GM12878 (cell line): ENCODE results near the gene SLC30A4. TPM values are rescaled to one million over a fixed set of nuclear protein-coding genes. Genes with fewer than 3 reads are reported as not detected.

Source experiments
- ATAC-seq: fragments of 200-7000 bp; cut with Tn5 transposase; 3 replicates; pipeline ENCODE4 v1.9.1; 2020; ENCODE audit warnings: mild to moderate bottlenecking, moderate library complexity
- BruUV-seq: library from RNA; stranded (reverse); fragments of 400-500 nt; replicated peaks from 2 replicates; lab custom pipeline; 2021; lab: Mats Ljungman, UMichigan
- CTCF ChIA-PET: fragments of 300-600 bp; sonication (Branson Sonifier 250); formaldehyde crosslinking; extraction: SDS; loops from one replicate; lab custom pipeline; 2021; ENCODE audit warnings: inconsistent platforms; lab: Yijun Ruan, JAX
- POLR2A ChIA-PET: fragments of 350-600 bp; formaldehyde crosslinking; extraction: SDS; loops from one replicate; lab custom pipeline; 2021; ENCODE audit warnings: inconsistent platforms; lab: Charles Lee
- RAD21 ChIA-PET: fragments of 300-600 bp; sonication (Branson Sonifier 250); formaldehyde crosslinking; loops from one replicate; lab custom pipeline; 2023; ENCODE audit warnings: antibody characterized with exemption; ENCODE audit not compliant: unreplicated experiment; lab: Charles Lee
- SMC1A ChIA-PET: fragments of 300-600 bp; sonication (Branson Sonifier 250); formaldehyde crosslinking; loops from one replicate; lab custom pipeline; 2023; ENCODE audit not compliant: unreplicated experiment, uncharacterized antibody; lab: Charles Lee
- DNase-seq: peaks from one replicate; pipeline ENCODE4 v3.0.0-alpha.2; 2011; ENCODE audit warnings: low read depth, low spot score
- FAIRE-seq: peaks from 3 replicates; lab custom pipeline; 2011; peaks lifted over from hg19 to GRCh38; lab: Jason Lieb, UNC
- H2AFZ ChIP-seq: 2 replicates; pipeline ENCODE4 v1.6.0; 2011; ENCODE audit warnings: low read depth, low read length, control low read depth; ENCODE audit not compliant: control insufficient read depth
- H3K27ac ChIP-seq: 2 replicates; pipeline ENCODE4 v1.5.1; 2011; ENCODE audit warnings: control low read depth; ENCODE audit not compliant: control insufficient read depth, insufficient read depth
- H3K27me3 ChIP-seq, 2 experiments: replicated peaks in 1 of 2; 2 replicates each; pipeline versions ENCODE4 v1.6.0 to v1.6.1; 2011; ENCODE audit warnings: low read length in 1 of 2; ENCODE audit not compliant: control insufficient read depth in 2 of 2, insufficient read depth in 2 of 2
- H3K36me3 ChIP-seq, 2 experiments: 2 replicates each; pipeline ENCODE4 v1.5.1; 2011; ENCODE audit warnings: low read length in 1 of 2; ENCODE audit not compliant: control insufficient read depth in 2 of 2, insufficient read depth in 2 of 2
- H3K4me1 ChIP-seq: 2 replicates; pipeline ENCODE4 v1.6.1; 2011; ENCODE audit warnings: mild to moderate bottlenecking, low read length, moderate library complexity, mixed read lengths; ENCODE audit not compliant: control insufficient read depth, insufficient read depth
- H3K4me2 ChIP-seq: 2 replicates; pipeline ENCODE4 v1.6.0; 2011; ENCODE audit warnings: control low read depth; ENCODE audit not compliant: control insufficient read depth, insufficient read depth
- H3K4me3 ChIP-seq: fragments of 200-600 bp; sonication (generic); 2 replicates; pipeline ENCODE4 v1.5.1; 2016
- H3K79me2 ChIP-seq: 2 replicates; pipeline ENCODE4 v1.6.0; 2011; ENCODE audit warnings: low read length; ENCODE audit not compliant: control insufficient read depth, insufficient read depth
- H3K9ac ChIP-seq: 2 replicates; pipeline ENCODE4 v1.8.0; 2011; ENCODE audit warnings: low read length, control low read depth, mixed read lengths; ENCODE audit not compliant: control insufficient read depth, insufficient read depth
- H3K9me3 ChIP-seq: replicated peaks from 3 replicates; pipeline ENCODE4 v1.5.1; 2011; ENCODE audit warnings: mild to moderate bottlenecking, low read length; ENCODE audit not compliant: control insufficient read depth, insufficient read depth
- H4K20me1 ChIP-seq: 2 replicates; pipeline ENCODE4 v1.6.0; 2011; ENCODE audit not compliant: control insufficient read depth, insufficient read depth
- ETV6 ChIP-seq, 2 experiments: fragments of 450-650 bp in 1 of 2; IDR thresholded peaks in 1 of 2; conservative IDR thresholded peaks in 1 of 2; 2 replicates each; pipeline ENCODE4 v1.6.1; 2014; ENCODE audit warnings: antibody characterized with exemption in 1 of 2, borderline replicate concordance in 1 of 2, low read depth in 1 of 2, mild to moderate bottlenecking in 1 of 2, moderate library complexity in 1 of 2
- IRF4 ChIP-seq: IDR thresholded peaks from 2 replicates; pipeline ENCODE4 v1.6.1; 2011; ENCODE audit warnings: low read depth, low read length
- NFIC ChIP-seq: IDR thresholded peaks from 2 replicates; pipeline ENCODE4 v1.6.1; 2012; ENCODE audit warnings: low read depth, mild to moderate bottlenecking, inconsistent platforms, low read length, moderate library complexity
- NRF1 ChIP-seq: conservative IDR thresholded peaks from 2 replicates; pipeline ENCODE4 v1.6.1; 2011; ENCODE audit warnings: mild to moderate bottlenecking, low read depth, low read length, improper control_type of control experiment
- SMAD1 ChIP-seq: fragments of 450-650 bp; IDR thresholded peaks from 2 replicates; pipeline ENCODE4 v1.6.1; 2018; ENCODE audit warnings: mild to moderate bottlenecking, low read depth; ENCODE audit not compliant: partially characterized antibody
- SREBF2 ChIP-seq: IDR thresholded peaks from 2 replicates; pipeline ENCODE4 v1.6.1; 2012; ENCODE audit warnings: mild to moderate bottlenecking, low read length
- SUPT20H ChIP-seq: IDR thresholded peaks from 2 replicates; pipeline ENCODE4 v1.6.1; 2011; ENCODE audit warnings: low read depth, mild to moderate bottlenecking, low read length, moderate library complexity, borderline replicate concordance; ENCODE audit not compliant: control insufficient read depth
- WGBS: methylation state at CpG from one replicate; pipeline ENCODE4 v1.1.6; 2016; ENCODE audit warnings: low lambda C conversion rate; ENCODE audit not compliant: insufficient replicate concordance, insufficient coverage; ENCODE audit errors: missing lambda C conversion rate; 5-methylcytosine and 5-hydroxymethylcytosine counted together
- in situ Hi-C: fragments of 300-500 bp; cut with MboI; formaldehyde crosslinking; loops from 9 replicates; pipeline ENCODE4 v1.14.3; 2018; ENCODE audit warnings: mixed read lengths
- intact Hi-C: fragments of 100-400 bp; cut with micrococcal nuclease; formaldehyde crosslinking; loops from one replicate; pipeline ENCODE4 v1.14.2; 2022; ENCODE audit not compliant: unreplicated experiment
- polyA plus RNA-seq, 11 experiments: library from polyadenylated mRNA; depleted of rRNA in 4 of 11; unstranded in 6 of 11; stranded (reverse) in 5 of 11; fragments of >200 nt; fragmentation: Nextera tagmentation in 4 of 11; fragmentation: Illumina TruSeq in 1 of 11; extraction: Ambion mirVana in 4 of 11; extraction: Trizol in 1 of 11; gene quantifications; 1 replicate in 1 of 11; 2 replicates in 10 of 11; pipeline versions ENCODE4 v1.2.1 to v1.2.3, GENCODE V29; 2011 to 2016; ENCODE audit warnings: inconsistent platforms in 2 of 11, missing spikeins in 2 of 11, low read depth in 1 of 11
- total RNA-seq, 4 experiments: library from RNA; depleted of rRNA in 3 of 4; stranded (reverse); fragments of >200 nt in 3 of 4; fragmentation: Illumina TruSeq in 1 of 4; extraction: Trizol in 1 of 4; gene quantifications; 2 replicates each; pipeline versions ENCODE4 v1.2.1 to v1.2.3, GENCODE V29; 2013 to 2021

Gene SLC30A4
- total and polyA plus RNA-seq, 10 of the 15 experiments (the other 5 are each of a cell fraction or from before 2014, with no cell fraction given): 0.05 to 0.31 (median 0.20) TPM

DNA sequence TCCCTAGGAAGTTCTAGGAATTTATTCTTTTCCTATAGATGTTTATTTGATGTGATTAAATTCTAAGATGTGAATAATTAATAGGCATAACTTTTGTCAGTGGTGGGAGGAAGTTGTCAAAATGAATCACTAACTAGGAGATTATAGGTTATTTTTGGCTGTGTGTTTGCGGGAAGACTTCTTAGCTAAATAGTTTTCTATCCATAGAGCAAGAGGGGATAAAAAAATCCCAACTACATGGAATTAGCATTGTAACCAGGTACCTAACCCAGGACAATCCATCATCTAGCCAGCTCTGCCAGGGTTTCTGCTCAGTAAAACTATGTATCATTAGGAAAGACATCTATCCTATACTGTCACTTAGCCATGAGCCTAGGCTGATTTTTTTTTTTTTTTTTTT, 23.9 kb downstream of the SLC30A4 start (continued):
- no peak for TF ChIP-seq SMAD1
- TF ChIP-seq, all 136 proteins: peak for 0

DNA sequence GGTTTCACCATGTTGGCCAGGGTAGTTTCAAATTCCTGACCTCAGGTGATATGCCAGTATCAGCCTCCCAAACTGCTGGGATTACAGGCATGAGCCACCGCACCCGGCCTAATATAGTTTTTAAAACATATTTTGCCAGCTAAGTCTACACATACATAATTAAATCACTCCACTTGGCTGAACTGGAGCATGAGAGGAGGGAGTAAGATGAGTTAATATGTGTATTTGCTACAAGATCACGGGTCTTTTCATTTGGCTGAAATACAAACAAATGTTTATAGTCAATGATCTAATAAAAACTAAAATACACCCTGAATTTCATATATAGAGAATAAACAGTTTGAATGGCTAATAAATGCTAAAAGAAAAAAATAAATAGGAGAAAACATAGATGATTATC, 25.3 kb downstream of the SLC30A4 start:
- DNase-seq (no peak), FAIRE-seq (no peak), ATAC-seq (no peak)
- Histone ChIP-seq H3K9ac (no peak overlapping the region), H3K27ac (no peak overlapping the region), H3K79me2 (no peaks in the 10 kb centered on the region), H3K4me1 (no peaks in the 10 kb centered on the region), H4K20me1 (no peaks in the 10 kb centered on the region), H3K9me3 (no peaks in the 10 kb centered on the region), H3K27me3 (no peaks in the 10 kb centered on the region), H3K36me3 (no peaks in the 10 kb centered on the region), H2AFZ (no peak overlapping the region), H3K4me3 (no peak overlapping the region), H3K4me2 (no peak overlapping the region)
- ChIA-PET POLR2A (no interaction called here), SMC1A (no interaction called here), RAD21 (no interaction called here), CTCF (no interaction called here)
- intact Hi-C loops: no loop called here
- WGBS: 76% methylated on average over 3 of the region's 3 CpGs
- BruUV-seq: no TSS peak
- TF ChIP-seq NRF1 (no peak), SREBF2 (no peak)
- in situ Hi-C loops: no loop called here

DNA sequence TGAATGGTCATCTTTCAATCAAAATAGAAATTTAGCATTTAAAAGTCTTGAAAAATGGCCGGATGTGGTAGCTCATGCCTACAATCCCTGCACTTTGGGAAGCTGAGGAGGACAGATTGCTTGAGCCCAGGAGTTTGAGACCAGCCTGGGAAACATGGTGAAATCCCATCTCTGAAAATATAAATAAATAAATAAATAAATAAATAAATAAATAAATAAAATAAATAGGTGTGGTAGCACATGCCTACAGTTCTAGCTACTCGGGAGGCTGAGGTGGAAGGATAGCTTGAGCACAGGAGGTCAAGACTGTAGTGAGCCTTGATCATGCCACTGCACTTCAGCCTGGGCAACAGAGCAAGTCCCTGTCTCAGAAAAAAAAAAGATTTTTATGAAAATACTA, 25.9 kb downstream of the SLC30A4 start:
- no peak overlapping the region for H3K4me2 ChIP-seq
- intact Hi-C loops: no loop called here
- FAIRE-seq (no peak), ATAC-seq (no peak)
- TF ChIP-seq NFIC (no peak), IRF4 (no peak), SUPT20H (no peak), ETV6 (conservative IDR thresholded peaks at IDR 0.05 in 1 of 2, IDR thresholded peaks at IDR 0.05 in 1 of 2; ENCODE audit: borderline replicate concordance in 1 of 2, low read depth in 1 of 2) (no peak)
- TF ChIP-seq, all 136 proteins: peak for 0
- BruUV-seq: no TSS peak
- H3K79me2 ChIP-seq: no peaks in the 10 kb centered on the region
- H3K36me3 ChIP-seq: no peaks in the 10 kb centered on the region
- H3K27ac ChIP-seq: no peak overlapping the region
- no peak overlapping the region for H2AFZ ChIP-seq
- H3K4me1 ChIP-seq: no peaks in the 10 kb centered on the region
- no peak for DNase-seq
- ChIA-PET RAD21 (interaction anchor here (1.0 to 1.3 kb wide), 2 partner anchors 37 to 115 kb away, joined by 4 read pairs; no protein-coding TSS in a partner anchor), CTCF (interaction anchor here (0.9 to 1.9 kb wide), 5 partner anchors 16 to 125 kb away, joined by 3 to 8 read pairs (median 3); no protein-coding TSS in a partner anchor), POLR2A (interaction anchor here (0.6 kb wide), 1 partner anchor 115 kb away, joined by 6 read pairs; no protein-coding TSS in a partner anchor), SMC1A (interaction anchor here (0.6 to 1.2 kb wide), 2 partner anchors 16 to 115 kb away, joined by 3 read pairs; no protein-coding TSS in a partner anchor)
- H3K27me3 ChIP-seq: no peaks in the 10 kb centered on the region
- in situ Hi-C loops: no loop called here
- no peaks in the 10 kb centered on the region for H4K20me1 ChIP-seq
- WGBS: 0% methylated on average over 2 of the region's 2 CpGs
- H3K4me3 ChIP-seq: no peak overlapping the region
- H3K9me3 ChIP-seq: no peaks in the 10 kb centered on the region
- H3K9ac ChIP-seq: no peak overlapping the region
